HCT116 (cell line): ENCODE measurements around the gene CFDP1.

Source experiments
- CEBPB ChIP-seq: IDR thresholded peaks from 2 replicates; pipeline ENCODE4 v1.6.1; 2012; ENCODE audit warnings: low read depth
- CTCF ChIP-seq, 3 experiments: fragments of 200-600 bp in 1 of 3; sonication (generic) in 1 of 3; IDR thresholded peaks in 2 of 3; conservative IDR thresholded peaks in 1 of 3; 2 replicates each; pipeline ENCODE4 v1.5.1; 2012 to 2017; ENCODE audit warnings: low read depth in 2 of 3, low read length in 2 of 3, antibody characterized with exemption in 1 of 3, borderline replicate concordance in 1 of 3, control low read depth in 1 of 3, mild to moderate bottlenecking in 1 of 3, mixed read lengths in 1 of 3, mixed run types in 1 of 3, moderate library complexity in 1 of 3; ENCODE audit not compliant: insufficient read depth in 1 of 3
- EGR1 ChIP-seq: IDR thresholded peaks from 2 replicates; pipeline ENCODE4 v1.6.1; 2012; ENCODE audit warnings: low read depth
- EZH2 ChIP-seq: fragments of 200-600 bp; sonication (generic); IDR thresholded peaks from 2 replicates; pipeline ENCODE4 v1.6.1; 2017; ENCODE audit warnings: antibody characterized with exemption, mixed run types
- FOSL1 ChIP-seq: IDR thresholded peaks from 2 replicates; pipeline ENCODE4 v1.6.1; 2012; ENCODE audit warnings: low read depth
- POLR2A ChIP-seq: IDR thresholded peaks from 2 replicates; pipeline ENCODE4 v1.7.0; 2011; ENCODE audit warnings: borderline replicate concordance; ENCODE audit not compliant: insufficient read depth, insufficient read length; ENCODE audit errors: extremely low read depth
- POLR2AphosphoS5 ChIP-seq: IDR thresholded peaks from 2 replicates; pipeline ENCODE4 v1.6.1; 2011; ENCODE audit warnings: mild to moderate bottlenecking, low read depth, low read length, moderate library complexity
- SP1 ChIP-seq: IDR thresholded peaks from 2 replicates; pipeline ENCODE4 v1.6.1; 2012; ENCODE audit warnings: low read depth
- ZNF274 ChIP-seq: fragments of 200-500 bp; sonication (Bioruptor generic); IDR thresholded peaks from 2 replicates; pipeline ENCODE4 v1.6.1; 2014; ENCODE audit warnings: mild to moderate bottlenecking, low read depth, low read length, inconsistent platforms

- TF ChIP-seq EZH2 (no peak), POLR2A (no peak), ZNF274 (no peak), EGR1 (no peak), CTCF (IDR thresholded peaks at IDR 0.05 in 2 of 3, conservative IDR thresholded peaks at IDR 0.05 in 1 of 3; ENCODE audit: borderline replicate concordance in 1 of 3, insufficient read depth in 1 of 3, low read depth in 2 of 3, low read length in 2 of 3) (no peak), SP1 (no peak), FOSL1 (no peak), CEBPB (no peak), POLR2AphosphoS5 (no peak)
These were observed 11.5 kb downstream of the CFDP1 start for GRCh38 chr16:75421820-75422126.
